ENCODE measurements around the gene LILRB4. TPM values are rescaled to one million over a fixed set of nuclear protein-coding genes. Genes with fewer than 3 reads are reported as not detected.
"Not testable (repeated sequence)": the region's sequence is repeated elsewhere in the genome, so short reads cannot be mapped to it uniquely, and the experiment has no call there.

LILRB4 gene
- total RNA-seq, 2 donors from 2014 or later: 0.47 to 1.9 TPM

- peaks cover 60% of the 10 kb centered on the region for H3K27me3 Mint-ChIP-seq
- DNase-seq; H3K4me1 Mint-ChIP-seq; H3K27ac Mint-ChIP-seq; H3K4me3 Mint-ChIP-seq; H3K9me3 ChIP-seq (ENCODE audit: control insufficient read depth, low read length, poor library complexity, severe bottlenecking); ATAC-seq; H3K36me3 Mint-ChIP-seq (ENCODE audit: low read depth): not testable (repeated sequence)
These were observed 30.3 kb upstream of the LILRB4 start for GRCh38 chr19:54632517-54632916.

DNA sequence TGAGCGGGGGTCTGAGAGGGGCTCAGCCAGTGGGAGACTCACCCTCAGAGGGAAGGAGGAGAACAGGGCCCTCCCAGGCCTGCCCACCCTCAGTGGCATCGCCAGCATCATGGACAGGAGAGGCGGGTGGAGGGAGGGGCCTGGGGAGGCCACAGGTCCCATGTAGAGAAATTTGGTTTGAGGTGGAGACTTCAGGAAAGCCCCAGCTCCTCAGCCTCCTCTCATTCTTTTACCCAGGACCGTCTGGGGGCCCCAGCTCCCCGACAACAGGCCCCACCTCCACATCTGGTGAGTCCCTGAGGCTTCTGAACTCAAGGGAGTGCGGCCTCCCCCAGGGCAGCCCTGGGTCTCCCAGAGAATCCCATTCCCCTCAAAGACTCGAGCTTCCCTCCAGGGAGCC lies 29.4 kb upstream of the LILRB4 start:
- H3K4me3 Mint-ChIP-seq: no peak overlapping the region
- peaks cover 4% of the 10 kb centered on the region for H3K4me1 Mint-ChIP-seq
- peaks cover 2% of the 10 kb centered on the region for H3K36me3 Mint-ChIP-seq (ENCODE audit: low read depth)
- ATAC-seq: no peak
- DNase-seq: no peak
- no peak overlapping the region for H3K27ac Mint-ChIP-seq
- H3K27me3 Mint-ChIP-seq: peaks cover 51% of the 10 kb centered on the region
- H3K9me3 ChIP-seq (ENCODE audit: control insufficient read depth, low read length, poor library complexity, severe bottlenecking): no peaks in the 10 kb centered on the region

GRCh38 chr19:54636081-54636480 lies 26.7 kb upstream of the LILRB4 start:
- H3K27me3 Mint-ChIP-seq: peaks cover 41% of the 10 kb centered on the region
- not testable (repeated sequence) for DNase-seq; ATAC-seq; H3K36me3 Mint-ChIP-seq (ENCODE audit: low read depth); H3K4me3 Mint-ChIP-seq; H3K9me3 ChIP-seq (ENCODE audit: control insufficient read depth, low read length, poor library complexity, severe bottlenecking); H3K27ac Mint-ChIP-seq; H3K4me1 Mint-ChIP-seq

DNA sequence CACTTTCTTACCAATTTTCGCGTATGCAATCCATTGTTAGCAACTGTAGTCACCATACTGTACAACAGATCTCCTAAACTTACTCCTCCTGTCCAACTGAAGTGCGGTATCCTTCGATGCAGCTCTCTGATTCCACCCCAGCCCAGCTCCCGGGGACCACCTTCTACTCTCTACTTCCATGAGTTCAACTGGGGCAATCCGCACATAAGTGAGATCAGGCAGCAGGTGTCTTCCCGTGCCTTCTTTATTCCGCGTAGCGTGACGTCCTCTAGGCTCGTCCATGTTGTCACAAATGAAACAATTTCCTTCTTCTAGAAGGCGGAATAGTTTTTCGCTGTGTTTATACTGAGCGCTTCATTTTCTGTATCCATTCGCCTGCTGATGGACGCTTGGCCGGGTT lies 24.1 kb upstream of the LILRB4 start:
- DNase-seq: no peak
- Mint-ChIP-seq H3K4me1 (peaks cover 2% of the 10 kb centered on the region), H3K36me3 (ENCODE audit: low read depth) (no peaks in the 10 kb centered on the region), H3K4me3 (no peak overlapping the region), H3K27me3 (peaks cover 37% of the 10 kb centered on the region), H3K27ac (no peak overlapping the region)
- no peaks in the 10 kb centered on the region for H3K9me3 ChIP-seq (ENCODE audit: control insufficient read depth, low read length, poor library complexity, severe bottlenecking)
- ATAC-seq: no peak

DNA sequence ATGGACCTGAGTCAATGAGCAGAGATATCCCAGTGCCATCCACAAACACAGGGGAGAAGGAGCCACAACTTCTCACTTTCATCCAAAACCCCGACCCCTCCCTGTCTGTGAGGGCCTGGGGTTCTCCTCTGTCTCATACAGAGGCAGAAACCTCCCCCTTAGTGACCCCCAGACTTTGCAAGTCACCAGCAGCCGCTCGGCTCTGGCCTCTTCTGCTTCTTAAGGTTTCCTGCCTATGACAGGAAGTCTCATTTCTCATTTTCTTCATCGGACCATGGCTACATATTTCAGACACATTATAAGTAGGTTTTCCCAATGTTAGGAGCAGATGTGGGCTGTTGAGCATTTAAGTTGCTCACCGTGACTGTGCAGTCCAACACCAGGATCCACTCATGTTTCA lies 19.8 kb upstream of the LILRB4 start:
- not testable (repeated sequence) for H3K27ac Mint-ChIP-seq; ATAC-seq; H3K9me3 ChIP-seq (ENCODE audit: control insufficient read depth, low read length, poor library complexity, severe bottlenecking); H3K4me3 Mint-ChIP-seq; H3K4me1 Mint-ChIP-seq; DNase-seq; H3K36me3 Mint-ChIP-seq (ENCODE audit: low read depth)
- H3K27me3 Mint-ChIP-seq: peaks cover 31% of the 10 kb centered on the region

DNA sequence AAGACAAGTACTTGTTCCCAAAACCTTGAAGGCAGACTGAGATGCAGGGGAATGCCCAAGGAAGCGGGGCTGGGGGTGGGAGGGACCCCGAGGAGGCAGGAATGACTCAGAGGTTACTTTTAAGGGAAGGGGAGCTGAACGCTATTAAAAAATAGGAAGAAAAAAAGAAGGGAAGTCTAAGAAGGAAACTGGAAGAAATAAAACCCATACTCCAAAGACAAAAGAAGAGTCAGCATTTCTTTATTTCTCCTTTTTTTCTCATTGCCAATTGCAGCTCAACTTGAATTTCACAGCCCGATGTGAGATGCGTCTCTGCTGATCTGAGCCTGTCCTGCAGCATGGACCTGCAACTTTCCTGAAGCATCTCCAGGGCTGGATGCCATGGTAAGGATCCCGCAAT lies 19.2 kb upstream of the LILRB4 start:
- not testable (repeated sequence) for H3K4me1 Mint-ChIP-seq; H3K9me3 ChIP-seq (ENCODE audit: control insufficient read depth, low read length, poor library complexity, severe bottlenecking); ATAC-seq; H3K27ac Mint-ChIP-seq; H3K4me3 Mint-ChIP-seq; H3K36me3 Mint-ChIP-seq (ENCODE audit: low read depth); DNase-seq
- peaks cover 37% of the 10 kb centered on the region for H3K27me3 Mint-ChIP-seq

GRCh38 chr19:54644056-54644455 lies 18.7 kb upstream of the LILRB4 start:
- no peak for DNase-seq
- no peak for ATAC-seq
- H3K4me3 Mint-ChIP-seq: no peak overlapping the region
- H3K27me3 Mint-ChIP-seq: peaks cover 38% of the 10 kb centered on the region
- no peaks in the 10 kb centered on the region for H3K4me1 Mint-ChIP-seq
- H3K36me3 Mint-ChIP-seq (ENCODE audit: low read depth): no peaks in the 10 kb centered on the region
- no peaks in the 10 kb centered on the region for H3K9me3 ChIP-seq (ENCODE audit: control insufficient read depth, low read length, poor library complexity, severe bottlenecking)
- no peak overlapping the region for H3K27ac Mint-ChIP-seq

- DNase-seq (no peak), ATAC-seq (no peak)
- Mint-ChIP-seq H3K36me3 (ENCODE audit: low read depth) (no peaks in the 10 kb centered on the region), H3K27me3 (peaks cover 37% of the 10 kb centered on the region), H3K4me1 (no peaks in the 10 kb centered on the region), H3K27ac (no peak overlapping the region), H3K4me3 (no peak overlapping the region)
- H3K9me3 ChIP-seq (ENCODE audit: control insufficient read depth, low read length, poor library complexity, severe bottlenecking): no peaks in the 10 kb centered on the region
These were observed 16.4 kb upstream of the LILRB4 start for GRCh38 chr19:54646331-54646841.

- no peaks in the 10 kb centered on the region for H3K36me3 Mint-ChIP-seq (ENCODE audit: low read depth)
- H3K27me3 Mint-ChIP-seq: peaks cover 37% of the 10 kb centered on the region
- ATAC-seq: no peak
These were observed 14.7 kb upstream of the LILRB4 start for GRCh38 chr19:54648129-54648528.

GRCh38 chr19:54650108-54650655 lies 12.6 kb upstream of the LILRB4 start:
- Mint-ChIP-seq H3K4me1 (no peaks in the 10 kb centered on the region), H3K27ac (no peak overlapping the region), H3K27me3 (peaks cover 46% of the 10 kb centered on the region), H3K4me3 (no peak overlapping the region), H3K36me3 (ENCODE audit: low read depth) (no peaks in the 10 kb centered on the region)
- no peak for DNase-seq
- H3K9me3 ChIP-seq (ENCODE audit: control insufficient read depth, low read length, poor library complexity, severe bottlenecking): no peaks in the 10 kb centered on the region
- no peak for ATAC-seq

More at GRCh38 chr19:54648129-54648528, 14.7 kb upstream of the LILRB4 start:
- Mint-ChIP-seq H3K4me3 (no peak overlapping the region), H3K27ac (no peak overlapping the region), H3K4me1 (no peaks in the 10 kb centered on the region)
- no peak for DNase-seq
- H3K9me3 ChIP-seq (ENCODE audit: control insufficient read depth, low read length, poor library complexity, severe bottlenecking): no peaks in the 10 kb centered on the region

DNA sequence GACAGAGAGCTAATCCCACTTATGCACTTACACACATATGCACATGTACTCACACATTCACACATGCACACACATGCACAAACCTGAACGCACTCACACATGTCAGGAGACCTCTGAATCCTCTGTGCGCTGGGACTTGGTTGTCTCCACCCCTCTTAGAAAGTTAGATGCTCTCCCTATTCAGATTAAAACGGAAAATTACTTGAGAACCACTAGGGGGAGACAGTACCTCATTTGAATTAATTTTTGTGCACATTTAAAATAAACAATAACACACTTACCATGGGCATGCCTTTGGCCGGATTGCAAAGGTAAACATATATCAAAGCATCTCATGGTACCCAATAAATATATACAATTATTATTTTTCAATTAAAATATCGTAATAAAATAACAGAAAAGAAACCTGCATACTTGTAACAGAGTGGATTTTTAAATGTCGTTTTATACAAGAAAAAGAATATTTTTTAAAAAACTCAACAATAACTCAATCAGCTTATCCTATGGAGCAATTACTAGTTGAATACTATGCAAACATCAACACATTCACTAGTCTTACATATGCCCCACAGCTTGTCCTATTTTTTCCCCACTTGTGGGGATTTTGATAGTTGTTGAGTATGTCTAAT lies 9.5 kb upstream of the LILRB4 start:
- H3K36me3 Mint-ChIP-seq (ENCODE audit: low read depth): no peaks in the 10 kb centered on the region
- H3K9me3 ChIP-seq (ENCODE audit: control insufficient read depth, low read length, poor library complexity, severe bottlenecking): no peaks in the 10 kb centered on the region
- H3K4me3 Mint-ChIP-seq: no peak overlapping the region
- H3K27me3 Mint-ChIP-seq: peaks cover 61% of the 10 kb centered on the region
- no peak overlapping the region for H3K27ac Mint-ChIP-seq
- H3K4me1 Mint-ChIP-seq: no peaks in the 10 kb centered on the region
- ATAC-seq: no peak
- no peak for DNase-seq

GRCh38 chr19:54654447-54655321 lies 8.1 kb upstream of the LILRB4 start:
- Mint-ChIP-seq H3K27ac (no peak overlapping the region), H3K4me3 (no peak overlapping the region), H3K36me3 (ENCODE audit: low read depth) (no peaks in the 10 kb centered on the region), H3K27me3 (peaks cover 57% of the 10 kb centered on the region), H3K4me1 (no peaks in the 10 kb centered on the region)
- no peaks in the 10 kb centered on the region for H3K9me3 ChIP-seq (ENCODE audit: control insufficient read depth, low read length, poor library complexity, severe bottlenecking)
- no peak for ATAC-seq
- no peak for DNase-seq

DNA sequence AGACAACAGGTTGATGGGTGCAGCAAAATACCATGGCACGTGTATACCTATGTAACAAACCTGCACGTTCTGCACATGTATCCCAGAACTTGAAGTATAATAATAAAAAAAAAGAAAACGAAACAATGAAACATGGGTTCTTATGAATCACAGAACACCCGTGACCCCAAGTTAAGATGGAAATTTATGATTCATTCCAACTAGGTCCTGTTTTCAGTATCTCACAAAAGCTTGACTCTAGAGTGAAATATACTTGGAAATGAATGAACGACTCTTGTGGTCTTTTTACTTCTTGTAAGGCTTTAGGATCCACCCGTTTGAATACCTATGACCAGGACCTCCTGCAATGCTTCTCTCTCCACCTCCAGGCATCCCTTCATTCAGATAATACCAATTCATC lies 3.5 kb upstream of the LILRB4 start:
- H3K4me3 Mint-ChIP-seq: no peak overlapping the region
- H3K36me3 Mint-ChIP-seq (ENCODE audit: low read depth): no peaks in the 10 kb centered on the region
- peaks cover 58% of the 10 kb centered on the region for H3K27me3 Mint-ChIP-seq

More for the DNA sequence above, 3.5 kb upstream of the LILRB4 start:
- no peak for ATAC-seq
- Mint-ChIP-seq H3K27ac (no peak overlapping the region), H3K4me1 (no peaks in the 10 kb centered on the region)
- H3K9me3 ChIP-seq (ENCODE audit: control insufficient read depth, low read length, poor library complexity, severe bottlenecking): no peaks in the 10 kb centered on the region
- DNase-seq: no peak
